HG03521 (cell line): ENCODE data around the gene CEP164.
A peak's percentile ranks its signal among the peaks of the same experiment; 100 is the strongest.

ENCODE experiments used
- ATAC-seq: cut with Tn5 transposase; IDR thresholded peaks from one replicate; pipeline ENCODE4 v1.9.1; 2021; ENCODE audit warnings: mild to moderate bottlenecking, moderate library complexity; ENCODE audit not compliant: unreplicated experiment

CEP164 gene

DNA sequence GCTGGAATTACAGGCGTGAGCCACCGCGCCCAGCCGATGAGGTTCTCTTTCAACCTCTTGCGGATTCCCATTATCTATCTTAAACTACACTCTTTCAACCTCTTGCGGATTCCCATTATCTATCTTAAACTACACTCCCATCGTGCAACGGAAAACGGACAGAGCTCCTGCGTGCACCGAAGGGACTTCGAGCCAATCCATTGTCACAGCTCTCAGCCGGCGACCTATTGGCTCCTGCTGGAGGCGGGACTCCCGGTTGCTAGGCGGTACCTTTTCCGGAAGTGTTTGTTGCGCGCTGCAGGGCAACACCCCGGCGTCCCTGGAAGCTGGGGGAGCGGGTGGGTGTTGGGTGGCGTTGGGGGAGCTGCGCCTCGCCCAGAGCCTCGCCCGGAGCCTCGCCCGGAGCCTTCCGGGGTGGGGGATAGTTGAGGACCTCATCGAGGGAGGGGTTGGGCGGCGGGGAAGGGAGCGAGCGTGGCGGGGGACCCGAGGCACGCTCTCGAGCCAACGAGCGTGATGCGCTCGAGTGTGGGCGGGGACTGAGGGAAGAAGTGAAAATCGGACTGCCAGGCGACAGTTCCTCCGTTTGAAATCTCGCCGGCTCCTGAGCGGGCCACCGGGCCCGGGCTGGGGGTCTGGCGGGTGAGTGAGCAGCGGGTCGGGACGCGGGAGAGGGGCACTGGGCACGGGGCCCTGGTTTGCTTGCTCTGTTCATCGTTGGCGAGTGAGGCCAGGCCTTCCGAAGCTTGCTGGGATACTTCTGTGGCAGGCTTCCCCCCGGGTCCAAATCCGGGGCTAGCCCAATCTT lies at the start of gene CEP164:
Gene CEP164, plus strand, starts transcription at position 288 of the 808 bp plus-strand sequence. CDS start 10,733 bp downstream, outside the sequence.
- peak; percentile 97 for ATAC-seq

DNA sequence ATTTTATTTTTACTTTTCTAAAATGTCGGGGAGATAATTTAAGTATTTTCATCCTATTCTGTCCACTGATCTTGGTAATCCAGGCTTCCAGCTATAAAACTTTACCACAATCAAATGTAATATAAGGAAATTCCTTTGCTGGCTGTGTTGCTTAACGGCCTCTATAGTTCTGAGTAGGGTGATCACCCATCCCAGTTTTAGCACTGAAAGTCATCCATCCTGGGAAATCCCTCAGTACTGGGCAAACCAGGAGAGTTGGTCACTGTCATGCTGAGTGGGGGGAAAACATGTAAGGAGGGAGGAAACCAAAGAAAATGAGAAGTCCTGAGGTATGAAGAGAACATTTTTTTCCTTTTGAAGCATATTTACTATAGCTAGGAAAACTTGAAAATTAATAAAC lies 49.3 kb upstream of the CEP164 start:
- no peak for ATAC-seq

DNA sequence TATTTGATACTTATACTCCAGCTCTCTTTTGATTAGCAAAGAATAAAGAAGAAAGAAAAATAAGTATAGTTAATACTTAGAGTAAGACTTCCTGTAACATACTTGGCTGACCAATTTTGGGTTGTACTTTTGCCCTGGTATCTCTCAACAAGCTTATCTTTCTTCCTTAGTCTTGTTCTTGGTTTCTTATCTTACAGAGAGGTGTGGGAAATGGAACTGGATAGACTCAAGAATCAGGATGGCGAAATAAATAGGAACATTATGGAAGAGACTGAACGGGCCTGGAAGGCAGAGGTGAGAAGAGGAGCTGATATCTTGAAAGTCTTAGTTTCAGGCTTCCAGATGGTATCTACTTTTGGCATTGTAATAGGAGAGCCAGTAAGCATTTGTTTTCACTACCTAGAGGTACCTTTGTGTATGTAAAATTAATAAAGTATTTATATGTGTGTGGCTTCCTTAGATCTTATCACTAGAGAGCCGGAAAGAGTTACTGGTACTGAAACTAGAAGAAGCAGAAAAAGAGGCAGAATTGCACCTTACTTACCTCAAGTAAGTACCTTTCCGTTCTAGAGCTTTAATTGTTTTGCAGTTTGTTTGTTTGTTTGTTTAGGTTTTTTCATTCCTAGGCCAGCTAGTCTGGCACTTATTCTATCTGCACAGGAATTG lies 47.8 kb upstream of the CEP164 start:
- ATAC-seq, result no peak

DNA sequence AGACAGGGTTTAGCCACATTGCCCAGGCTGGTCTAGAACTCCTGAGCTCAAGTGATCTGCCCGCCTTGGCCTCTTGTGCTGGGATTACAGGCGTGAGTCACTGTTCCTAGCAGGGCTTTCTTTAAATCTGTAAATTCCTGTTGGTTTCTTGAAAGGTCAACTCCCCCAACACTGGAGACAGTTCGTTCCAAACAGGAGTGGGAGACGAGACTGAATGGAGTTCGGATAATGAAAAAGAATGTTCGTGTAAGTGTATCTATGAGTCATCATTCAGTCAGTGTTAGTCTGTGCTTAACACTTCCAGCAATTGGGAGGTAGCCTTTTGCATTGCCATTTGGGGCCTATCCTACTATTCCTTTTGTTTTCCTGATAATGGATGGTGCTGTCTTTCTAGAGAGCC lies 46.5 kb upstream of the CEP164 start:
- ATAC-seq, result no peak

DNA sequence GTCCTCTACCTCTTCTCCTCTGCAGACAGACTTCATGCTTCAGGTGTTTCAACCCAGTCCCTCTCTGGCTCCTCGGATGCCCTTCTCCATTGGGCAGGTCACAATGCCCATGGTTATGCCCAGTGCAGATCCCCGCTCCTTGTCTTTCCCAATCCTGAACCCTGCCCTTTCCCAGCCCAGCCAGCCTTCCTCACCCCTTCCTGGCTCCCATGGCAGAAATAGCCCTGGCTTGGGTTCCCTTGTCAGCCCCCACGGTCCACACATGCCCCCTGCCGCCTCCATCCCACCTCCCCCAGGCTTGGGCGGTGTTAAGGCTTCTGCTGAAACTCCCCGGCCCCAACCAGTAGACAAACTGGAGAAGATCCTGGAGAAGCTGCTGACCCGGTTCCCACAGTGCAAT lies 45.8 kb upstream of the CEP164 start:
- ATAC-seq, result no peak

DNA sequence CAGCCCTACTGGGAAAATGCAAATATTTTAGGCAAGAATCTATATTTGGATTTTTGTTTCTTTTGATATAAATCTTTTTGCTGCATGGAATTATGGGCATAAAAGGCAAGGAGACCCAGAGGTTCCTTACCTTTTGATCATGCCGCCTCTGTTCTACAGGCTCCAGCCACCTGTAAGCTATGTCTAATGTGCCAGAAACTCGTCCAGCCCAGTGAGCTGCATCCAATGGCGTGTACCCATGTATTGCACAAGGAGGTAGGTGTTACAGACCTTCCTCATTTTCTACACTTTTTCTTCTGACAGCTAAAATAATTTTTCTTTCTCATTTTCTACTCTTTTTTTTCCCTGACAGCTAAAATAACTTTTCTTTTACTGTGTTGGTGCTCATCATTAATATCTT lies 44.7 kb upstream of the CEP164 start:
- ATAC-seq, result no peak

DNA sequence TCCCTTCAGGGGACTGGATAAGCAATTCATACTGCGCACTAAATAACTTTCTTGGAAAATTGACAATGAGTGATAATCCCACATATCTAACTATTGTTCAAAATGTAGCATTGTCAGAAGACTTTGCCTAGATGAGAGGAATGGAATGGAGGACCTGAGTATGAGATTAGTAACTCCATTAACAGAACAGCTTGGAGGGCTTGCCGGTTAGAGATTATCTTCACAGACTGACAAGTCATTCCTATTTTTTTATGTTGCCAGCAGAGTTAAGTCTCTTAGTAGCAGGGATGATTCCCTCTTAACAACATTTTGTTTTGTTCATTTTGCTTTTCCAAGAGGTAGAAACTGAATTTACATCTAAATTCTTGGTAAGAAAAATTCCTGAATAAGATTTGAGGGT lies 43.6 kb upstream of the CEP164 start:
- no peak for ATAC-seq

DNA sequence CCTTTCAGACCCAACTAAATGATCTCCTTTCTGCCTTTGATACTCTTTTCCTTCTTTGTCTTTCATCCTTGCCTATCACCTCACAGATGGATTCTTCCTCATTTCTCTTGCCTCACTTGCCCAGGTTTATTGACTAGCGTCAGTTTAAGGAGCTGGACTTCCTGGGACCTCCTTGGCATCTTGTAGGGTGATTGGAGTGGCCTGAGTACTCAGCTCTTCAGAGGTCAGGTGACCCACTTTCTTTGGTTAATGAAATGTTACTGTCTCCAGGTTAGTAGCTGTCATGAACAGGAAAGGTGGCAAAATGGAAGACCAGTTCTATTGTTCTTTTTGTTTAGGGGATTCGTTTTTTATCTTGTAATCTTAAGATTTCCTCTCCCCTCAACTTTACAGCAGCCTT lies 41.1 kb upstream of the CEP164 start:
- ATAC-seq, result no peak

DNA sequence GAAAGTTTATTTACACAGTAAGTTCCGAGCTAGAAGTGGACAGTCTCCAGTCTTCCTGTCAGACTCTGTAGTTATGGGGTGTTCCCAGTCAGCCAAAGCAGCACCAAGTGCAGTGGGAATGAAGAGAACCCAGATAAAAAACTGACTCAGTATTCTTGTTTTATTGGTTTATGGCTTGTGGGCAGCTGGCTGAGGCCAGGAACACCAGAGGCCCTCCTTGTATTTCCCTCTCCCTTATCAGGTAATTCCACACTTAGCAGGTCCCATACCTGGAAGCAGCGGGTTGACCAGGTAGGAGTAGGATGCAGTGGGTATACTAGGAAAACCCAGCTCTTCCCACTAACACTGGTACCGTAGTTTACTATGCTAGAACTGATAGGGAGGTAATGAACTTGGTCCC lies 40.0 kb upstream of the CEP164 start:
- no peak for ATAC-seq

DNA sequence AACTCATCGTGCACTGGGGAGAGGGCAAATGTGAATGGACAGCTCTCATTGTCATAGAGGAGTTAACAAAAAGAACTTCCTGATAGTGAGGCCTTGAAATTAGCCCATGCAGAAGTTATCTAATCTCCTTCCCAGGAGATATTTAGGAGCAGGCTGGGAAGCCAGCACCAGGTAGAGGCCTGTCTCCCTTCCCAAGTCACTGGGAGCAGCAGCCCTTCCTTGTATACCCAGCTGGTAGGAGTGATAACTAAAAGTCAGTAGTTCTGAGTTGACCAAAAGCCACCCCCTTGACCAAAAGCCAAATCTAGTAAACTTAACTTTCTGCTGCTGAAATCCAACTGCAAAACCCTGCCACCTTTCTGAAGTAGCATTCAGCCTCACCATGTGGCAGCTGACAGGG lies 37.9 kb upstream of the CEP164 start:
- ATAC-seq, result no peak

DNA sequence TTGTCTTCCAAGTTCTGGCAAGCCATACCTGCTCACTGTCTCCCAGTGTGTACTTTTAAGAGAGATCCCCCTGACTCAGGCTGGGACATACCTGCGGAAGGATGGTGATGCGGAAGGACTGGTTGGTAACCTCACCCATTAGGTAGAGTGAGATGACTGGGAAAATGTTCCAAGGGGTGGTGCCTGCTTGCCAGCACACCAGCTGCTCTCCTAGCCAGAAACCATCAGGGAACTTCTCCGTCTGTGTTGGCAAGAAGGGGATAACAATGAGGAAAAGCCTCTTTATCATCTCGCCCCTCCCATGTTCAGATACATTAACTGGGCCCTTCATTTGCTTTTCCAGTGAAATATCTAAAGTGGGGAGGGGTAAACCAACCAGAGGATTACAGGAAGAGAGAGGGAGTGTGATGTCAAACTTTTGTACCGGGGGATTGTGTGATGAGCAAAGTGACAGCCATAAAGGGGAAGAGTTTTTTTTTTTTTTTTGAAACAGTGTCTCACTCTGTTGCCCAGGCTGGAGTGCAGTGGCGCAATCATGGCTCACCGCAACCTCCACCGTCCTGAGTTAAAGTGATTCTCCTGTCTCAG lies 36.8 kb upstream of the CEP164 start, which contains the start of gene BACE1-AS:
Gene BACE1-AS, plus strand, starts transcription at position 538 of the 588 bp plus-strand sequence.
- no peak for ATAC-seq

DNA sequence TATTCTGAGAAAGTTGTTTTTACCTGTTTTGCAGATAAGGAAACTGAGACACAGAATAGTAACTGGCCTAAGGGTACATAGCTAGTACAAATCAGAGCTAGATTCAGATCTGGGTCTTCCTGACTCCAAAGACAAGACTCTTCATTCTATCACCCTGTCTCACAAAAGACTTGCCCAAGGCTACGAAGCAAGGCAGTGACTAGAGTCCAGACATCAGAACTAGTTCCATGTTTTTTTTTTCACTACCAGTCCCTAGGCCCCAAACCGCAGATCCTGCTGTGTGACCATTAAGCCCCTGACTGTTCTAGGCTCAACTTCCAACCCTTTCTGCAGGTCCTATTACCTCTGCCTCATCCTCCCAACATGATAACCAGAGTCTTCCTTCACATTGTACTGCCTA lies 35.0 kb upstream of the CEP164 start:
- no peak for ATAC-seq

DNA sequence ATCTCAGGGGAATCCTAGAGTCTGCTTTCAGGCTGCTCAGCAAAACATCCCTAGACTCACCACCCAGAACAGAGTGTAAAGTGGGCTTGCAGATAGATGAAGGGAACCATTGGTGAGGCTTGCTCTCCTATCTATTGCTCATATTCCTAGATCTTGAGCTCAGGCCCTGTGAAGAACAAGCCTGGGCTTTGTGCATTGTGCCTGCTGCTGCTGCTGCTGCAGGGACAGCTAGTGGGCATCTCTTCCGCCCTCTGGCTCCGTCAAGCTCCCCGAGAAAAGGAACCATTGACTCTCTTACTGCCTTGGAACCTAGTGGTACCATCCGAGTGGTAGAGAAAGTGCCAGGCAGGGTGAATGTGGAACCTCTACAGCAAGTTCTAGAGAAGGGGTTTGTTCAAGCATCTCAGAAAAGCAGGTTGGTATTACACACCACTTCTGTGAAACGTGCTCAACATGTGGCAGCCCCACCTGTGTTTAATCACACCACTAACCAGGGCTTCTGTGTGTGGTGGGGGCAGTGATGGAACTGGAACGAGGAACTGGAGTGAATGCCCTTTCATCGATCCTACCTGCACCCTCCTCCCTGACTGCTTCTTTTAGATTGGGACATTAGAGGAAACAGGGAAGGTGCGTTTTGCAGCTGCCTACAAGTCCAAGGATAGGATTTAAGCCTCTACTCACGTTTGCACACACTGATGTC lies 32.1 kb upstream of the CEP164 start:
- no peak for ATAC-seq

DNA sequence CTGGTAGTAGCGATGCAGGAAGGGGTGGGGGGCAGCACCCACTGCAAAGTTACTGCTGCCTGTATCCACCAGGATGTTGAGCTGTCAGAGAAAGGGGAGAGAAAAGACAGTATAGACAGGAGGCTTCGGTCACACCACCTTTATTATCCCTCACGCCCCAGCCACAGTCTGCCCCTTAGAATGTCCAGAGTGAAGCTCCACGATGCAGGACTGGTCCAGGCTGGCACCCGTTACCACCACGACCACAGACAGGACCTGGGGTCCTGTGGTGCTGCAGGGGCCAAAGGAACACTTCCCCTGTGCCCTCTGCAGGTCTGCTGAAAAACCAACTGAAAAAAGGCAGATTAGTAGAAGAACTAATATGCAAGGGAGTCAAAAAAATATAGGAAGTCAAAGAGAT lies 30.8 kb upstream of the CEP164 start:
- ATAC-seq, result no peak

DNA sequence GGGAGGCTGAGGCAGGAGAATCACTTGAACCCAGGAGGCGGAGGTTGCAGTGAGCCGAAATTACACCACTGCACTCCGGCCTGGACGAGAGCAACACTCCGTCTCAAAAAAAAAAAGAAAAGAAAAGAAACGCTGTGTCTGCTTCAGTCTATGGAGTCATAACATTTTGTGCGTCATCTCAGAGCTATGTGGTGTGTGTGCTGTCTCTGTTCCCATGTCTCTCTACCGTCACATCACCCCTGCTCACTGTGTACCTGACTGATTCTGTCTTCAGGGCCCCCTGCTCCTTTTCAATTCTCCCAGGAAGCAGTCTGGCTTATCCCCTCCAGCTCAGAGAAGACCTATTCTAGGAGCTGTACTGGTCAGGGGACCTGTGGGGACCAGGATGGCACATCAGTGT lies 29.5 kb upstream of the CEP164 start:
- ATAC-seq, result no peak

DNA sequence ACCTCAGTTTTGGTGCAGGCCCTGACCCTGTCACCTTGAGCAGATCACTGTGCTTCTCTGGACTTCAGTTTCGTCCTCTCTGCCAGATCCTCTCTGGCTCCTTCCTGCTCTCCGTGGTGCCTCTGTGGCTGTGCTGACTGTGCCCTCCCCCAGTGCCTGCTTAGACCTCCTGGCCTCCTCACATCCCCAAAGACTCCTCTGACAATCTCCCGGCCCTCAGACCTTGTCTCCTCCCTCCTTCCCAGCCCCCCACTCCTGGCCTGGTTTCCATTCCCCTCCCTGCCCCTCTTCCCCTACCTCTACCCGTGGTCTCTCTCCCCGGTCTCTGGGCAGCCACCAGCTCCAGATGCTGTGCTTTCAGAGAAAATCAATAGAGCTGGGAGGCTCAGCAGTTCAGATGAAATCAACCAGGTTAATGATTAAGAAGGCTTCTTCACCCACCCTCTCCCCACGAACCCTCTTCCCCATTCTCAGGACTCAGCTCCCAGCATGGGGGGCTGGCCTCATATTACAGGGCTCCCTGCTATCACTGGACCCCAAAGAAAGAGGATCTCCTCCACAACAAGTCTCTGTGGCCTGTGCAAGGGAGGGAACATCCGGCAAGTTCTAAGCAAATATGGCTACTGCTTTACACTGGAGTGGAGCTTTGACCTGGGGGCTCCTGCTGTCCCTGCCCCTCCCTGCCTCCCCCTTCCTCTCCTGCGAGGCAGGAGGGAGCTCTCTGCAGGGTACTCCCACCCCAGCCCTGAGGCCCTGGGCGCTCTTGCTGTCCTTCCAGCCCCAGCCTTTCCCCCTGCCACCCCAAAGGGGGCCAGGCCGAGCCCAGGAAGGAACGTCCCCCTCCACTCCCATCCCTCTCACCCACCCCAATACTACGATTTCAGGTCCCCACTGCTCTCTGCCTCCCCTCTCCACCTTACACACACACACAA lies 28.0 kb upstream of the CEP164 start:
- ATAC-seq, result no peak

DNA sequence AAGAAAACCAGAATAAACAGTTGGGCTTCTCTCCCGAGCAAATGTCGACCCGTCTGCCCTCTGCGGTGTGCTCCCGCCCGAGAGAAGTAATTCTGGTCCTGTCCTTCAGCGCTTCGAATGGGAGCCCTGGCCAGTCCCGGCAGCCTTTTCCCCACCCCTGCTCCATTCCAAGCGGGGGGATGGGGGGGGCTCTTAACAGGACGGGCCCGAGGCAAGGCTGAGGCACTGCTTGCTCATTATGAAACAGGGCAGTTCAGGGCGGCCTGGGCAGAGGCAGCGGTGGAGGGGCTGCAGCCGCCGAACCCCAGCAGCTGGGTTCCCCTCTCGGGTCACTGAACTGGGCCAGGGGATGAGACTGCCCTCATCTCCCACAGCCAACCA lies 27.4 kb upstream of the CEP164 start:
- ATAC-seq, result no peak

DNA sequence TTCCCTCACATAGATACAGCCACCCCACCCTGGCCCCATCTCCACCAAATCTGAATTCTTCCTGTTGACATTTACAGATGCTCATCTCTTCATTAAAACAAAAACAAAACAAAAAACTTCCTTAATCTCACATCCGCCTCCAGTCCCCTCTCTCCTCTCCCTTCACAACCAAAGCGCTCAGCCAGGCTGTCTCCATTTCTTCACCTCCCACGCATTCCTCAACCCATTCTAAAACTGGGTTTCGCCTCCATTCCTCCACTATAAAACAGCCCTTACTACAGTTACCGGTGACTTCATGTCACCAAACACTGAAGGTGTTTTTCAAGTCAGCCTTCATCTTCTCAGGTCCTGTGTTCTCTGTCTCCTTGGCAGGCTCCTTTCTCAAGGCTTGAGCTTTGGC lies 26.9 kb upstream of the CEP164 start:
- no peak for ATAC-seq

DNA sequence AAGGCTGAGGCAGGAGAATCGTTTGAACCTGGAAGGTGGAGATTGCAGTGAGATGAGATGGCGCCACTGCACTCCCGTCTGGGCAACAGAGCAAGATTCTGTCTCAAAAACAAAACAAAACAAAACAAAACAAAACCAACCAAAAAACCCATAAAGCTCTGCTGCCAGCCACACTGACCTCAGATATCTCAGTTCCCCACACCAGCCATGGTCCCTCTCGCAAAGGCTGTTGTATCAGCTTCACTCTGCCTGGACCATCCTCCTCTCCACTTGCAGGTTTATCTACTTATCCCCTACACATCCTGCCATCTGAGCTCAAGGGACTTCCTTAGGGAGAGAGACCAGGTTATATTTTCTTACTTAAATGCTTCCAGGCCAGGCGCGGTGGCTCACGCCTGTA lies 25.4 kb upstream of the CEP164 start:
- no peak for ATAC-seq

DNA sequence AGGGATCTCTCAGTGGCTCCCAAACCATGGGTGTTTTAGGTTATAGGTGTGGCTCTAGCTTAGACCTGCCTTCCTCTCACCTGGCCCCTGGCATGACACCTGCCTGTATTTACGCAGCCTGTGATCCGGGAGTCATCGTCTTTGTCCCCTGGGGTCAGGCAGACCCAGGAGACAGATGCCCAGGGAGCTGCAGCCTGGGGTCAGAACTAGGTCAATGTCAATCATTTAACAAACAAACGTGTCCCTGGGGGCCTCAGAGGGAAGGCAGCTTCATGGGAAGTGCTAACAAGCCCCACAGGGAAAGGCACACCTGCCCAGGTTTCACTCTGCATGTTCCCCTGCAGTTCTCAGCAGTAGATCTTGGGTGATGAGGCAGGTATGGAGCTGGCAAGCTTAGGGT lies 24.6 kb upstream of the CEP164 start:
- no peak for ATAC-seq
